ENCODE results near the gene KIAA0930. TPM values are rescaled to one million over a fixed set of nuclear protein-coding genes. Genes with fewer than 3 reads are reported as not detected.
A peak's percentile ranks its signal among the peaks of the same experiment; 100 is the strongest.

KIAA0930 gene
- total RNA-seq, 4 donors from 2014 or later, result 51.6 to 64.9 (median 62.0) TPM

GRCh38 chr22:45157907-45158306, 82.8 kb downstream of the KIAA0930 start:
- Histone ChIP-seq H3K4me3 (no peak overlapping the region), H3K27me3 (no peaks in the 10 kb centered on the region), H3K4me1 (peaks cover 0 to 36% (median 14%) of the 10 kb centered on the region in 4 donors), H3K9me3 (no peaks in the 10 kb centered on the region), H3K27ac (peak overlapping the region in 3 of 4 donors; percentile 15 to 93 (median 83)), H3K36me3 (peaks cover 0 to 11% (median 0%) of the 10 kb centered on the region in 3 donors)
- DNase-seq (ENCODE audit: low spot score in 2 of 2), result no peak
- WGBS, 2 donors, result 88 to 95% methylated on average over 3 of the region's 3 CpGs
- TF ChIP-seq CTCF (IDR thresholded peaks at IDR 0.05) (no peak), EP300 (IDR thresholded peaks at IDR 0.05) (no peak), POLR2A (IDR thresholded peaks at IDR 0.05) (no peak)

DNA sequence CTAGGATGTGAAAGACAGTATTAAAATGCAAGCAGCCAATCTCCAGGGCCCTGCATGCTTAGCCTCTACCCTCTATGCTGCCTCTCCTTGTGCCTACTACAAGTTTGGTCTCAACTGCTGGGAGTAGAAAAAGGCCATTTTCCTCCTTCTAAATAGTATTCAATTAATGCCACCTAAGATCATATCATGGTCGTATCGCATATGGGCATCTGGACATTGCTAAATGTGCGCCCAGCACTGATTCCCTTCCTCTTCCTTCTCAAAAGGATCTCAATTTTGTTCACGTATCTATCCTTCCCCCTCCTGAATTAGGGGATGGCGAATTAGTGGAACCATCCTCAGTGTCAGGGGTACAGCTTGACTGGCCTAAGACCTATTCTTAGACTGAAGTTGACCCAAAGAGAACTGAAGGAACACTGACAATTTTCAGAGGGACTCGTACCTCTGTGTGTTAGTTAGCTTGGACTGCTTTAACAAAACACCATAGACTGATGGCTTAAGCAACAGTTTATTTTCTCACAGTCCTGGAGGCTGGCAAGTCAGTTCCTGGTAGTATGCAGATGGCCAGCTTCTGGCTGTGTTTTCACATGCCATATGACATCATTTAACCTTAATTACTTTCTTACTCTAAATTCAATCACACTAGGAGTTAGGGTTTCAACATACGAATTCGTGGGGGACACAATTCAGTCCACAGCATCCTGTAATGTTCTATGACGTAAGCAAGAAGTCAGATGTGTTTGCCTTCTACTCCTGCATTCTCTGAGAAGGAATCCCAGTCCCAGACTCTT, 85.4 kb downstream of the KIAA0930 start:
- Histone ChIP-seq H3K36me3 (peaks cover 0 to 11% (median 0%) of the 10 kb centered on the region in 3 donors), H3K9me3 (no peaks in the 10 kb centered on the region), H3K4me3 (no peak overlapping the region), H3K27me3 (no peaks in the 10 kb centered on the region), H3K4me1 (peaks cover 0 to 26% (median 14%) of the 10 kb centered on the region in 4 donors), H3K27ac (no peak overlapping the region)
- 81 to 87% methylated on average over 9 of the region's 9 CpGs for WGBS, 2 donors
- TF ChIP-seq EP300 (IDR thresholded peaks at IDR 0.05) (no peak), POLR2A (IDR thresholded peaks at IDR 0.05) (no peak), CTCF (IDR thresholded peaks at IDR 0.05) (no peak)
- no peak for DNase-seq (ENCODE audit: low spot score in 2 of 2)

DNA sequence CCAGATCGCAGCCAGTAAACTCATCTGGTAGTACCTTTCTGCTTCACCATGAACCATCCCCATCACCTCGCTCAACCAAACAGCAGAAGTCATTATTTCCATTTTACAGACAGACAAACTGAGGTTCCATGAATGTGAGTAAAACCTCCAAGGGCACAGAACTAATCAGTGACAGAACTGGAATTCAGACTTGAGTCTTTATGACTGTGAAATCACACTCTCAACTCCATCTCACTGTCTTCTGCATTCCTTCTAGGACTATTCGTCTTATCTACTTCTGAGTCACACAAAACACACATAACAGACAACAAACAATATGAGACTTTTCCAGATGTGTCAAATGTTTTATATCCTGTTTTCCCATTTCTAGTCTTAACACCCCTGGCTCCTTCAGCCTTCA, 86.3 kb downstream of the KIAA0930 start:
- no peaks in the 10 kb centered on the region for H3K27me3 ChIP-seq
- peaks cover 0 to 11% (median 8%) of the 10 kb centered on the region in 3 donors for H3K36me3 ChIP-seq
- 95% methylated on average over 3 of the region's 3 CpGs for WGBS, 2 donors
- H3K4me1 ChIP-seq, result peaks cover 0 to 20% (median 14%) of the 10 kb centered on the region in 4 donors
- DNase-seq (ENCODE audit: low spot score in 2 of 2), result no peak
- H3K9me3 ChIP-seq, result no peaks in the 10 kb centered on the region
- H3K4me3 ChIP-seq, result no peak overlapping the region
- H3K27ac ChIP-seq, result no peak overlapping the region
- TF ChIP-seq EP300 (IDR thresholded peaks at IDR 0.05) (no peak), POLR2A (IDR thresholded peaks at IDR 0.05) (no peak), CTCF (IDR thresholded peaks at IDR 0.05) (no peak)

- H3K4me3 ChIP-seq, result no peak overlapping the region
- H3K4me1 ChIP-seq, result no peaks in the 10 kb centered on the region
- no peak overlapping the region for H3K27ac ChIP-seq
- TF ChIP-seq POLR2A (IDR thresholded peaks at IDR 0.05), result no peak
- no peak for TF ChIP-seq EP300 (IDR thresholded peaks at IDR 0.05)
- no peak for TF ChIP-seq CTCF (IDR thresholded peaks at IDR 0.05)
- no peaks in the 10 kb centered on the region for H3K9me3 ChIP-seq
- no peak for DNase-seq (ENCODE audit: low spot score in 2 of 2)
- no peaks in the 10 kb centered on the region for H3K27me3 ChIP-seq
- peaks cover 0 to 8% (median 3%) of the 10 kb centered on the region in 3 donors for H3K36me3 ChIP-seq
- WGBS, 2 donors, result 87% methylated on average over 6 of the region's 6 CpGs
Measured at GRCh38 chr22:45151503-45151902, 89.2 kb downstream of the KIAA0930 start.

GRCh38 chr22:45150139-45150538, 90.6 kb downstream of the KIAA0930 start:
- TF ChIP-seq EP300 (IDR thresholded peaks at IDR 0.05) (no peak), POLR2A (IDR thresholded peaks at IDR 0.05) (no peak), CTCF (IDR thresholded peaks at IDR 0.05) (no peak)
- DNase-seq (ENCODE audit: low spot score in 2 of 2), result no peak
- Histone ChIP-seq H3K9me3 (no peaks in the 10 kb centered on the region), H3K4me1 (no peaks in the 10 kb centered on the region), H3K27me3 (no peaks in the 10 kb centered on the region), H3K27ac (no peak overlapping the region), H3K36me3 (peaks cover 0 to 8% (median 0%) of the 10 kb centered on the region in 3 donors), H3K4me3 (no peak overlapping the region)
- WGBS, 2 donors, result 39 to 73% methylated on average over 2 of the region's 2 CpGs
